CD14-positive monocyte (primary cell): Measurements from ENCODE around the gene SYPL1. TPM values are rescaled to one million over a fixed set of nuclear protein-coding genes. Genes with fewer than 3 reads are reported as not detected.

ENCODE experiments used
- DNase-seq, 3 donors: peaks; one replicate each; pipeline ENCODE4 v3.0.0-alpha.2; 2011 to 2022
- H2AFZ ChIP-seq: 2 replicates; pipeline ENCODE4 v1.6.0; 2012; ENCODE audit warnings: mild to moderate bottlenecking, low read depth, low read length, inconsistent platforms; ENCODE audit not compliant: insufficient read depth, poor library complexity, severe bottlenecking
- H3K27ac ChIP-seq, 2 donors: 1 replicate in 1 of 2; 2 replicates in 1 of 2; pipeline ENCODE4 v1.5.1; 2012 to 2013; ENCODE audit warnings: low read length in 2 of 2, control low read depth in 1 of 2, inconsistent platforms in 1 of 2, low read depth in 1 of 2, mild to moderate bottlenecking in 1 of 2
- H3K27me3 ChIP-seq, 2 donors: one replicate each; pipeline versions ENCODE4 v1.6.0 to v1.6.1; 2011 to 2013; ENCODE audit warnings: low read length in 2 of 2; ENCODE audit not compliant: control insufficient read depth in 2 of 2, insufficient read depth in 2 of 2
- H3K36me3 ChIP-seq, 2 donors: replicated peaks in 1 of 2; 1 replicate in 1 of 2; 2 replicates in 1 of 2; pipeline versions ENCODE4 v1.5.1 to v1.6.1; 2012 to 2013; ENCODE audit warnings: low read length in 2 of 2, control low read depth in 1 of 2, inconsistent platforms in 1 of 2, mild to moderate bottlenecking in 1 of 2; ENCODE audit not compliant: insufficient read depth in 2 of 2, control insufficient read depth in 1 of 2
- H3K4me1 ChIP-seq, 2 donors: 1 replicate in 1 of 2; 2 replicates in 1 of 2; pipeline versions ENCODE4 v1.5.1 to v1.6.1; 2012 to 2013; ENCODE audit warnings: low read length in 2 of 2, control low read depth in 1 of 2, inconsistent platforms in 1 of 2, mild to moderate bottlenecking in 1 of 2, moderate library complexity in 1 of 2; ENCODE audit not compliant: insufficient read depth in 2 of 2, control insufficient read depth in 1 of 2
- H3K4me2 ChIP-seq: replicated peaks from 2 replicates; pipeline ENCODE3; 2012; ENCODE audit warnings: low read length, moderate library complexity, mild to moderate bottlenecking; ENCODE audit not compliant: poor library complexity, severe bottlenecking; ENCODE audit errors: extremely low read depth
- H3K4me3 ChIP-seq, 3 experiments: fragments of 200-600 bp in 1 of 3; sonication (generic) in 1 of 3; replicated peaks in 1 of 3; 1 replicate in 2 of 3; 2 replicates in 1 of 3; pipeline ENCODE4 v1.5.1; 2011 to 2013; ENCODE audit warnings: low read length in 3 of 3, mild to moderate bottlenecking in 3 of 3, control low read depth in 2 of 3, low read depth in 2 of 3, inconsistent platforms in 1 of 3, moderate library complexity in 1 of 3
- H3K79me2 ChIP-seq: 2 replicates; pipeline ENCODE4 v1.6.0; 2012; ENCODE audit warnings: mild to moderate bottlenecking, control low read depth, inconsistent platforms, low read length, moderate library complexity; ENCODE audit not compliant: insufficient read depth
- H3K9ac ChIP-seq: 2 replicates; pipeline ENCODE4 v1.6.0; 2017; ENCODE audit warnings: low read length, mild to moderate bottlenecking; ENCODE audit not compliant: insufficient read depth, poor library complexity, severe bottlenecking
- H3K9me3 ChIP-seq, 2 donors: replicated peaks in 1 of 2; 1 replicate in 1 of 2; 2 replicates in 1 of 2; pipeline versions ENCODE4 v1.5.1 to v1.6.1; 2012 to 2013; ENCODE audit warnings: low read length in 2 of 2, control low read depth in 1 of 2; ENCODE audit not compliant: control insufficient read depth in 1 of 2, insufficient read depth in 1 of 2
- H4K20me1 ChIP-seq: 2 replicates; pipeline ENCODE4 v1.6.0; 2012; ENCODE audit warnings: mild to moderate bottlenecking, low read length, control low read depth, moderate library complexity; ENCODE audit not compliant: insufficient read depth
- H3K27ac Mint-ChIP-seq, 7 donors: one replicate each; pipeline ENCODE4 v1.8.0; 2020; ENCODE audit warnings: mild to moderate bottlenecking in 7 of 7, mixed read lengths in 7 of 7, moderate library complexity in 6 of 7, inconsistent platforms in 2 of 7
- H3K27me3 Mint-ChIP-seq, 3 donors: one replicate each; pipeline ENCODE4 v1.8.0; 2021 to 2022; ENCODE audit warnings: low read depth in 3 of 3, mild to moderate bottlenecking in 3 of 3, mixed read lengths in 3 of 3, moderate library complexity in 3 of 3, inconsistent platforms in 1 of 3
- H3K36me3 Mint-ChIP-seq, 2 donors: one replicate each; pipeline ENCODE4 v1.8.0; 2020; ENCODE audit warnings: mixed read lengths in 2 of 2, inconsistent platforms in 1 of 2, mild to moderate bottlenecking in 1 of 2
- H3K4me1 Mint-ChIP-seq: one replicate; pipeline ENCODE4 v1.8.0; 2020; ENCODE audit warnings: mild to moderate bottlenecking, mixed read lengths
- H3K4me3 Mint-ChIP-seq, 2 donors: one replicate each; pipeline ENCODE4 v1.8.0; 2020; ENCODE audit warnings: mild to moderate bottlenecking in 2 of 2, mixed read lengths in 2 of 2, moderate library complexity in 1 of 2
- H3K9me3 Mint-ChIP-seq, 7 donors: one replicate each; pipeline ENCODE4 v1.8.0; 2020 to 2022; ENCODE audit warnings: mixed read lengths in 7 of 7, mild to moderate bottlenecking in 6 of 7, moderate library complexity in 6 of 7, inconsistent platforms in 2 of 7
- WGBS: methylation state at CpG from one replicate; pipeline ENCODE4 v1.1.5; 2013; ENCODE audit warnings: missing lambda C conversion rate; ENCODE audit not compliant: insufficient coverage; 5-methylcytosine and 5-hydroxymethylcytosine counted together
- intact Hi-C, 2 donors: fragments of 100-400 bp; cut with micrococcal nuclease; formaldehyde crosslinking; loops; one replicate each; pipeline versions ENCODE4 v1.15.0 to v1.15.1; 2023
- polyA plus RNA-seq, 3 donors: library from polyadenylated mRNA; depleted of rRNA in 1 of 3; unstranded in 2 of 3; stranded (reverse) in 1 of 3; fragments of 300-500 nt in 2 of 3; fragments of >200 nt in 1 of 3; fragmentation: Illumina TruSeq in 2 of 3; gene quantifications; 1 replicate in 2 of 3; 2 replicates in 1 of 3; pipeline ENCODE4 v1.2.3, GENCODE V29; 2012 to 2021
- TF ChIP-seq, protein P1 (sequence below): fragments of 200-600 bp; IDR thresholded peaks from one replicate; pipeline ENCODE4 v1.8.0; 2022; ENCODE audit warnings: antibody characterized with exemption, mild to moderate bottlenecking

The SYPL1 gene
- polyA plus RNA-seq, 3 donors, result 22.3 to 82.1 (median 64.7) TPM

- H3K27ac Mint-ChIP-seq, result no peak overlapping the region
- no peaks in the 10 kb centered on the region for H3K9me3 ChIP-seq
- no peaks in the 10 kb centered on the region for H3K79me2 ChIP-seq
- H3K36me3 Mint-ChIP-seq, result peaks cover 57 to 64% of the 10 kb centered on the region in 2 donors
- H3K4me2 ChIP-seq, result no peak overlapping the region
- H3K4me3 Mint-ChIP-seq, result no peak overlapping the region
- peaks cover 0 to 3% (median 0%) of the 10 kb centered on the region in 7 donors for H3K9me3 Mint-ChIP-seq
- peaks cover 0 to 8% of the 10 kb centered on the region in 2 donors for H3K4me1 ChIP-seq
- no peak overlapping the region for H2AFZ ChIP-seq
- TF ChIP-seq, protein P1, sequence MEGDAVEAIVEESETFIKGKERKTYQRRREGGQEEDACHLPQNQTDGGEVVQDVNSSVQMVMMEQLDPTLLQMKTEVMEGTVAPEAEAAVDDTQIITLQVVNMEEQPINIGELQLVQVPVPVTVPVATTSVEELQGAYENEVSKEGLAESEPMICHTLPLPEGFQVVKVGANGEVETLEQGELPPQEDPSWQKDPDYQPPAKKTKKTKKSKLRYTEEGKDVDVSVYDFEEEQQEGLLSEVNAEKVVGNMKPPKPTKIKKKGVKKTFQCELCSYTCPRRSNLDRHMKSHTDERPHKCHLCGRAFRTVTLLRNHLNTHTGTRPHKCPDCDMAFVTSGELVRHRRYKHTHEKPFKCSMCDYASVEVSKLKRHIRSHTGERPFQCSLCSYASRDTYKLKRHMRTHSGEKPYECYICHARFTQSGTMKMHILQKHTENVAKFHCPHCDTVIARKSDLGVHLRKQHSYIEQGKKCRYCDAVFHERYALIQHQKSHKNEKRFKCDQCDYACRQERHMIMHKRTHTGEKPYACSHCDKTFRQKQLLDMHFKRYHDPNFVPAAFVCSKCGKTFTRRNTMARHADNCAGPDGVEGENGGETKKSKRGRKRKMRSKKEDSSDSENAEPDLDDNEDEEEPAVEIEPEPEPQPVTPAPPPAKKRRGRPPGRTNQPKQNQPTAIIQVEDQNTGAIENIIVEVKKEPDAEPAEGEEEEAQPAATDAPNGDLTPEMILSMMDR, result no peak
- no peak overlapping the region for H3K4me3 ChIP-seq
- WGBS, result 100% methylated on average over 1 of the region's 1 CpG
- no peaks in the 10 kb centered on the region for H4K20me1 ChIP-seq
- intact Hi-C loops, result no loop called here
- H3K4me1 Mint-ChIP-seq, result peaks cover 12% of the 10 kb centered on the region
- no peaks in the 10 kb centered on the region for H3K27me3 ChIP-seq
- H3K9ac ChIP-seq, result no peak overlapping the region
- peaks cover 52 to 81% of the 10 kb centered on the region in 2 donors for H3K36me3 ChIP-seq
- no peak overlapping the region for H3K27ac ChIP-seq
- DNase-seq, result no peak
- H3K27me3 Mint-ChIP-seq, result no peaks in the 10 kb centered on the region
Measured at GRCh38 chr7:106092204-106092603, 19.9 kb downstream of the SYPL1 start.

DNA sequence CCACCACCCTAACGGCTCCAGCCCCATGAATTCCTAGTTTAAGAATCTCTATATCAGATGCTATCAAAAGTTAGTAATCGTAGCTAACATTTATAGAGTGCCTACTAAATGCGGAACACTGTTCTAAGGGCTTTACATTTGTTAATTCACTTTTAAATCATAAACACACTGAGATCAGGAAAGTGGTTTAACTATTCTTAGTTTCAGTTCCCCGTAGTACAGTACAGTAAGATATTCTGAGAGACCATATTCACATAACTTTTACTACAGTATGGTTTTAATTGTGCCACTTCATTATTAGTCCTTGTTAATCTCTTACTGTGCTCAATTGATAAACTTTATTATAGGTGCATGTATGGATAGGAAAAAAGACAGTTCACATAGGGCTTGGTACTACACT is 22.5 kb downstream of the SYPL1 start:
- peaks cover 33 to 61% of the 10 kb centered on the region in 2 donors for H3K36me3 ChIP-seq
- TF ChIP-seq, protein P1, result no peak
- no peak overlapping the region for H3K9ac ChIP-seq
- Mint-ChIP-seq H3K36me3 (peaks cover 50 to 51% of the 10 kb centered on the region in 2 donors), H3K4me1 (peaks cover 12% of the 10 kb centered on the region), H3K9me3 (peaks cover 0 to under 1% (median 0%) of the 10 kb centered on the region in 7 donors), H3K4me3 (no peak overlapping the region), H3K27ac (peak overlapping the region in 2 of 7 donors; percentile 31 to 63), H3K27me3 (no peaks in the 10 kb centered on the region)
- WGBS, result no CpG with 5 or more reads among the region's 4 CpGs
- H2AFZ ChIP-seq, result no peak overlapping the region
- peak overlapping the region in 1 of 2 donors; percentile 38 for H3K27ac ChIP-seq
- no peaks in the 10 kb centered on the region for H3K9me3 ChIP-seq
- intact Hi-C loops, result no loop called here
- no peak overlapping the region for H3K4me3 ChIP-seq
- H3K27me3 ChIP-seq, result no peaks in the 10 kb centered on the region
- H3K4me2 ChIP-seq, result no peak overlapping the region
- peaks cover 0 to 8% of the 10 kb centered on the region in 2 donors for H3K4me1 ChIP-seq
- H4K20me1 ChIP-seq, result no peaks in the 10 kb centered on the region
- H3K79me2 ChIP-seq, result no peaks in the 10 kb centered on the region
- no peak for DNase-seq
